SHP77 treated with DMSO at 0.1 percent for 48 hours (cell line): ENCODE data around the gene DNAAF3.
A peak's percentile ranks its signal among the peaks of the same experiment; 100 is the strongest.

Source experiments
- DNase-seq: peaks from one replicate; lab custom pipeline; 2025; lab: John Stamatoyannopoulos, UW

DNAAF3 gene

DNA sequence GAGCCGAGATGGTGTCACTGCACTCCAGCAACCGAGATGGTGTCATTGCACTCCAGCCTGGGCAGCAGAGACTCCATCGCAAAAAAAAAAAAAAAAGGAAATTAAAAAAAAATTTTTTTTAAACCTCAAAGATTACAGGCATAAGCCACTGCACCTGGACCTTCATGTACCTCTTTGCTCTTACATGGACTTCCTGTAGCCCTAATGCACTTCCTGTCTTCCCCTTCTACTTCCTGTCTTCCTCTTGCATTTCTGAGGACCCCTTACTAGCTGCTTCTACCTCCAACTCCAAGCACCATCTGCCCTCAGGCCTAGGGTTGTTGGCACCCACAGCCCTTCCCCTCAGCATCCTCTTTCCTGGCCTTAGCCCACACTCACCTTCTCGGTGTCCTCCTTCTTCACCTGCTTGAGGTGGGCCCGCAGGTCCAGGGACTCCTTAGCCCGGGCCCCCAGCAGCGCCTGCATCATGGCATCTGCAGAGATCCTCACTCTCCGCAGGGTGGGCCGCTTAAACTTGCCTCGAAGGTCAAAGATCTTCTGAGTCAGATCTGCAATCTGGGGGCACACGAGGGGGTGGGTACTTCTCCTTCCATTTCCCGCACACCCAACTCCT lies 12.7 kb downstream of the DNAAF3 start:
- no peak for DNase-seq

- DNase-seq: no peak
Observed at GRCh38 chr19:55152017-55152416, 14.4 kb downstream of the DNAAF3 start.

DNA sequence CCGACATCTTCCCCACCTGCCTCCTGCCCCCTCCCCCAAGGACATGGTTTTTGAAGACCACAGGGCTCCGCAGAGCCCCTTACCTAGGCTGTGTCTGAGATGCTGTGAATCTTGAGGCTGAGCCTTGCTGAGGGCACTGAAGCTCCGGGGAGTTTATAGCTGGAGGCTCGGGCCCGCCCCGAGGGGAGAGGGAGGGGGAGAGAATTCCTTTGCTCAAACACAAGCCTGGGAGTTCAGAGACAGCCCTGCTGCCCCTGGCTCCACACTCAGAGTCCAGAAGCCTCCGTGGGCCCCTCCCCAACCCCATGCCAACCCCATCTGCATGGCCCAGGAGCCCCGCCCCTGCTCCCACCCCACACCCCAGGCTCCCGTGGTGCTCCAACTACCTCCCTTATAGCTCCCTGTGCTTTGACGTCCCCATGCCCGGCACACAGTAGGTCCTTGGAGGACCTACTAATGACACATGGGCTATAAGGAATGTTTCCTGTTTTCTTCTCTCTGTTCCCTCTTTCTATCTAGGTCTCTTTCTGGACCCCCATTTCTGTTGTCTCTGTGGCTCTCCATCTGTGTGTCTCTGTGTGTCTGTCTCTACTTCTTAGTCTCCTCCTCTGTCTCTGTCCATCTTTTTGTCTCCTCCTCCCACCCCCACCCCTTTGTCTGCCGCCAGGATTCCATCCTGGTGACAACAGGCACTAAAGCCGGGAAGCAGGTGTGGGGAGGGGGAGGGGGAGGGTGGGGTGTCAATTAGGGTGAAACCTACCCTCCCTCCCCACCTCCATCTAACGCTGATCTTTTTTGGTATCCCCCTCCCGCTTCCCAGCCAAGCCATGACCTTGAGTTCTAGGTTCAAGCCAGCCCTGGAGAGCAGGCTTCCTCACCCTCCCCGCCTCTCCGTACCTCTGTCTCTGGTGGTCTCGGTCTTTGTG lies 17.1 kb downstream of the DNAAF3 start, which contains the start of gene TNNT1:
TNNT1 (minus strand) TSS at position 129 of the 926 bp plus-strand sequence. CDS start 2,049 bp downstream, outside the sequence.
- DNase-seq: no peak

- no peak for DNase-seq
Observed at GRCh38 chr19:55147545-55148251, 18.7 kb downstream of the DNAAF3 start.

GRCh38 chr19:55146705-55147273 lies 19.6 kb downstream of the DNAAF3 start:
- peak; percentile 30 for DNase-seq

GRCh38 chr19:55146078-55146704 lies 20.2 kb downstream of the DNAAF3 start:
- DNase-seq: no peak

- no peak for DNase-seq
Observed at GRCh38 chr19:55145232-55145631, 21.2 kb downstream of the DNAAF3 start.

DNA sequence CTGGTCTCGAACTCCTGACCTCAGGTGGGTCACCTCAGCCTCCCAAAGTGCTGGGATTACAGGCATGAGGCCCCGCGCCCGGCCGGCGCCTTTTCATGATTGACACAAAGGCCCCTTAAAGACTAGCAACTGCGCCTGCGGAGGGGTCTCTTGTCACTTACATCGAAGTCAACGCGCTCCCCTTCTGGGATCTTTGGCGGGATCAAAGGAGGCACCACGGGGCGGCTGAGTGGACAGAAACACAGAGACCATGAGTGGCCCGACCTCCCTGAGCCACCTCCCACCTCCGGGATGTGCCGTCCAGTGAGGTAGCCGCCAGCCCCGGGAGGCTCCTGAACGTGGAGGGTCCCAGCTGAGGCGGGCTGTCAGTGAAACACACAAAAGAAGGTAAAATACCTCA lies 24.7 kb downstream of the DNAAF3 start:
- DNase-seq: no peak

DNA sequence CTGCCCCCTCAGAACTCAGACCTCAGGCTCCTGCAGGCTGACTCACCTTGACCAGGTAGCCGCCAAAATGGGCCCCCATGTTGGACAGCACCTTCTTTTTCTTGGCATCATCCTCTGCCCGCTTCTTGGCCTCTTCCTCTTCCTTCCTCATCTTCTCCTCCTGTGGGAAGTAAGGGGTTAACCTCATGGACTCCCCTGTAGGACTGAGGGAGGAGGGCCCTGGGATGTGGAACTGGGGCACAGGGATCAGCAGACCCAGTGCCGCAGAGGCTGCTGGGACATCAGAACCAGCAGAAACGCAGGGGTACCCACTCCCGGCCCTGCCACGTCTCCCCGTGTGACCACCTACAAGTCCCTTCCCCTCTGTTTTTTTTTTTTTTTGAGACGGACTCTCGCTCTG lies 28.5 kb downstream of the DNAAF3 start:
- no peak for DNase-seq

DNA sequence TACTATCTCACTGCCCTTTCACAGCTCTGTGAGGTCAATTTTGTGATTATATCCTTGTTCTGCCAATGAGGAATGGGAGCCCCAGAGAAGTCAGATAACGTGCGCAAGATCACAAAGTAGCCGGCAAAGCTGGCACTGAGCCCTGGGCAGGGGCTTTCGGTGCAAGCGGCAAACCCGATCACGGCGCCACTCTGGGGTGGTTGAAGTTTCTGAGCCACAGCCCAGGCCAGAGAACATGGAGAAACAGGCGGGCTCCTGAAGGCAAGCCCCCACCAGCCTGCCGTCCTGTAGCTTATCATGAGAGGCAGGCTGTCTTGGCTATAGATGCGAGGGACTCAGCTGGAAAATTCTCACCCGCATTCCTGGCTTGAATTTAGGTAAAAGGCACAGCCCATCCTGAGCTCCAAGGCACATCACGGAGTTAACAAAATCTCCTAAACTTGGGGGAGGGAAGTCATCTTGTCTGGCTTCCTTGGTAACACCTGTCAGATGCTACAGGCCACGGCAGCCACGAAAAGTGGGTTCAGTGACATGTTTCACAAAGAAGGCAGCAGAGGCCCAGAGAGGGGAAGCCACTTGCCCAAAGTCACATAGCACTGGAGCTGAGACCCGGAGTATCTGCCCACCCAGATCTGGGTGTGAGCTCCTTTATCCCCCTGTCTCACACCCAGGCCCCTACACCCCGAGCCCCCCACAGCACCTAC lies 29.9 kb downstream of the DNAAF3 start:
- no peak for DNase-seq

- DNase-seq: no peak
Observed at GRCh38 chr19:55134736-55135135, 31.7 kb downstream of the DNAAF3 start.

GRCh38 chr19:55133639-55134444 lies 32.6 kb downstream of the DNAAF3 start:
- DNase-seq: no peak

- no peak for DNase-seq
Observed at GRCh38 chr19:55132453-55133129, 33.8 kb downstream of the DNAAF3 start.

GRCh38 chr19:55131421-55131820 lies 35.0 kb downstream of the DNAAF3 start:
- no peak for DNase-seq

GRCh38 chr19:55119053-55119452 lies 47.4 kb downstream of the DNAAF3 start:
- DNase-seq: no peak

- peak; percentile 18 for DNase-seq
Observed at GRCh38 chr19:55118401-55118991, 47.9 kb downstream of the DNAAF3 start.

DNA sequence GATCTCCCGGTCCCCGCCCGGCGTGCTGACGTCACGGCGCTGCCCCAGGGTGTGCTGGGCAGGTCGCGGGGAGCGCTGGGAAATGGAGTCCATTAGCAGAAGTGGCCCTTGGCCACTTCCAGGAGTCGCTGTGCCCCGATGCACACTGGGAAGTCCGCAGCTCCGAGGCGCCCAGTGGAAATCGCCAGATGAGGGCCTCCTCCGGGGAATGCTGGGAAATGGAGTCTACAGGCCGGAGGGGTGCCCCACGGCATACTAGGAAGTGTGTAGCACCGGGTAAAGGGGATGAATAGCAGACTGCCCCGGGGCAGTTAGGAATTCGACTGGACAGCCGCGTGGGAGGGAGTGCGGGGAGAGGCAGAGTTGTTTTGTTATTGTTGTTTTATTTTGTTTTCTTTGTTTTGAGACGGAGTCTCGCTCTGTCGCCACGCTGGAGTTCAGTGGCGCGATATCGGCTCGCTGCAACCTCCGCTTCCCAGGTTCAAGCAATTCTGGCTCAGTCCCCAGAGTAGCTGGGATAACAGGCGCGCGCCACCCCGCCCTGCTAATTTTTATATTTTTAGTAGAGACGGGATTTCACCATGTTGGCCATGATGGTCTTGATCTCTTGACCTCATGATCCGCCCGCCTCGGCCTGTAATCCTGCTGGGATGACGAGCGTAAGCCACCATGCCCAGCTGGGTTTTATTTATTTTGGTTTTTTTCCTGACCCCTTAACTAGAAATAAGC lies 48.6 kb downstream of the DNAAF3 start:
- DNase-seq: peak; percentile 91

DNA sequence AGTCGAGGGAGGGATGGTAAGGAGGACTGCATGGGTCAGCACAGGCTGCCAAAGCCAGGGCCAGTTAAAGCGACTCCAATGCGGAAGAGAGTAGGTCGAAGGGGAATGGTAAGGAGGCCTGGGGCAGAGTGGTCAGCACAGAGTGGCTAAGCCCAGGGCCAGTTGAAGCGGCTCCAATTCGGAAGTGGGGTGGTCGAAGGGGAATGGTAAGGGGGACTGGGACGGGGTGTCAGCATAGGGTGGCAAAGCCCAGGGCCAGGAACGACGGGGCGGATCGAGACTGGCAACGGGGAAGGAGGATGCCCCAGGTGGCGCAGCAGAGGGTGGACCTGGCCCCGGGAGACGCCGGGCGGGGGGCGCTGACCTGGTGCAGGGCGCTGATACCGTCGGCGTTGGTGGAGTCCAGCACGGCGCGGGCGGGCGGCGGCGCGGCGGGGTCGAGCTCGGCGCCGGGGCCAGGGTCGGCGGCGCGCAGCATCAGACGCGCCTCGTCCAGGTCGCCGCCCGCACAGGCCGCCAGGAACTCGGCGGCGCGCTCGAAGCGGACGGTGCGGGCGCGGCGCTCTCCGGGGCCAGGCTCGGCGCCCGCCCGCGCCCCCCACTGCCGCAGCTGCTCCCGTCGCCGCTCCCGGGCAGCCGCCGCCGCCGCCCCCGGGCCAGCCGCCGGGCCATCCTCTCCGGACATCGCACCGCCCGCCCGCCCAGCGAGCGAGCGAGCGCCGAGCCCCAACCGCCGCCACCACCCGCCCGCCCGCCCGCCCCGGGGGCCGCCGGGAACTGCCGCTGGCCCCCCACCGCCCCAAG lies 49.4 kb downstream of the DNAAF3 start, which contains the start of gene PPP1R12C:
PPP1R12C (minus strand) TSS at position 779 of the 804 bp plus-strand sequence; CDS start at position 685, 94 bp downstream.
- DNase-seq: no peak
